HepG2 (cell line): ENCODE data around the gene GNG12. TPM values are rescaled to one million over a fixed set of nuclear protein-coding genes. Genes with fewer than 3 reads are reported as not detected.

ENCODE experiments used
- CEBPG ChIP-seq: IDR thresholded peaks from 2 replicates; pipeline ENCODE4 v1.6.1; 2016
- ELF3 ChIP-seq: IDR thresholded peaks from 2 replicates; pipeline ENCODE4 v1.6.1; 2016; ENCODE audit warnings: missing genetic modification reagents, missing compliant biosample characterization
- FOXA1 ChIP-seq, 2 experiments: fragments of 450-650 bp in 1 of 2; sonication (generic) in 1 of 2; formaldehyde crosslinking in 1 of 2; IDR thresholded peaks; 2 replicates each; pipeline versions ENCODE4 v1.4.0 to v1.6.1; 2016 to 2020; ENCODE audit warnings: missing genetic modification reagents in 1 of 2
- FOXA3 ChIP-seq: IDR thresholded peaks from 2 replicates; pipeline ENCODE4 v1.6.1; 2016; ENCODE audit warnings: missing genetic modification reagents, missing compliant biosample characterization
- GATAD2A ChIP-seq: IDR thresholded peaks from 2 replicates; pipeline ENCODE4 v1.6.1; 2016
- HDAC2 ChIP-seq: sonication (generic); formaldehyde crosslinking; IDR thresholded peaks from 2 replicates; pipeline ENCODE4 v1.4.0; 2020; ENCODE audit warnings: missing genetic modification reagents
- HINFP ChIP-seq: sonication (generic); formaldehyde crosslinking; IDR thresholded peaks from 2 replicates; pipeline ENCODE4 v1.4.0; 2020; ENCODE audit warnings: low read depth, mild to moderate bottlenecking, missing genetic modification reagents
- HMG20A ChIP-seq: IDR thresholded peaks from 2 replicates; pipeline ENCODE4 v1.6.1; 2016; ENCODE audit warnings: borderline replicate concordance
- HNRNPUL1 ChIP-seq: fragments of 200-400 bp; formaldehyde crosslinking; IDR thresholded peaks from 2 replicates; pipeline ENCODE4 v1.6.1; 2017; ENCODE audit warnings: low read depth, mild to moderate bottlenecking, low read length, moderate library complexity
- IRF2 ChIP-seq: IDR thresholded peaks from 2 replicates; pipeline ENCODE4 v1.6.1; 2018; ENCODE audit warnings: missing genetic modification reagents, missing compliant biosample characterization
- MIXL1 ChIP-seq: IDR thresholded peaks from 2 replicates; pipeline ENCODE4 v1.6.1; 2016
- MTA1 ChIP-seq: sonication (generic); formaldehyde crosslinking; IDR thresholded peaks from 2 replicates; pipeline ENCODE4 v1.4.0; 2020; ENCODE audit warnings: missing genetic modification reagents, mild to moderate bottlenecking, borderline replicate concordance
- PBX2 ChIP-seq: IDR thresholded peaks from 2 replicates; pipeline ENCODE4 v1.6.1; 2016; ENCODE audit warnings: control low read depth
- RAD21 ChIP-seq: fragments of 450-650 bp; formaldehyde crosslinking; IDR thresholded peaks from 2 replicates; pipeline ENCODE4 v1.5.0; 2020; ENCODE audit warnings: mild to moderate bottlenecking
- RBM22 ChIP-seq: fragments of 200-400 bp; formaldehyde crosslinking; optimal IDR thresholded peaks from 2 replicates; pipeline ENCODE3; 2017; ENCODE audit warnings: mild to moderate bottlenecking, low read length, moderate library complexity
- RNF219 ChIP-seq: sonication (generic); formaldehyde crosslinking; IDR thresholded peaks from 2 replicates; pipeline ENCODE4 v1.5.0; 2020; ENCODE audit warnings: mild to moderate bottlenecking, missing genetic modification reagents
- SIX1 ChIP-seq: sonication (generic); formaldehyde crosslinking; IDR thresholded peaks from 2 replicates; pipeline ENCODE4 v1.4.0; 2020; ENCODE audit warnings: missing genetic modification reagents, borderline replicate concordance
- SNAPC2 ChIP-seq: sonication (generic); formaldehyde crosslinking; IDR thresholded peaks from 2 replicates; pipeline ENCODE4 v1.8.1; 2022; ENCODE audit warnings: mild to moderate bottlenecking, missing genetic modification reagents
- SNRNP70 ChIP-seq: fragments of 200-400 bp; formaldehyde crosslinking; IDR thresholded peaks from 2 replicates; pipeline ENCODE4 v1.6.1; 2017; ENCODE audit warnings: mild to moderate bottlenecking, low read depth, low read length, moderate library complexity
- TBX2 ChIP-seq: sonication (generic); formaldehyde crosslinking; IDR thresholded peaks from 2 replicates; pipeline ENCODE4 v1.5.0; 2020; ENCODE audit warnings: missing genetic modification reagents, mild to moderate bottlenecking, borderline replicate concordance
- U2AF2 ChIP-seq: fragments of 200-400 bp; formaldehyde crosslinking; IDR thresholded peaks from 2 replicates; pipeline ENCODE4 v1.6.1; 2017; ENCODE audit warnings: low read depth, mild to moderate bottlenecking, low read length
- YEATS4 ChIP-seq: sonication (generic); formaldehyde crosslinking; IDR thresholded peaks from 2 replicates; pipeline ENCODE4 v1.4.0; 2020; ENCODE audit warnings: missing genetic modification reagents, borderline replicate concordance
- ZBTB1 ChIP-seq: sonication (generic); formaldehyde crosslinking; IDR thresholded peaks from 2 replicates; pipeline ENCODE4 v1.4.0; 2020; ENCODE audit warnings: missing genetic modification reagents, borderline replicate concordance
- ZBTB49 ChIP-seq: sonication (generic); formaldehyde crosslinking; IDR thresholded peaks from 2 replicates; pipeline ENCODE4 v1.4.0; 2020; ENCODE audit warnings: missing genetic modification reagents, borderline replicate concordance
- ZNF251 ChIP-seq: sonication (generic); formaldehyde crosslinking; IDR thresholded peaks from 2 replicates; pipeline ENCODE4 v1.9.0; 2021; ENCODE audit warnings: mild to moderate bottlenecking, missing genetic modification reagents
- ZNF703 ChIP-seq: sonication (generic); formaldehyde crosslinking; IDR thresholded peaks from 2 replicates; pipeline ENCODE4 v1.5.1; 2020; ENCODE audit warnings: missing genetic modification reagents, mild to moderate bottlenecking, moderate library complexity, borderline replicate concordance
- ZNF720 ChIP-seq: sonication (generic); formaldehyde crosslinking; IDR thresholded peaks from 2 replicates; pipeline ENCODE4 v1.4.0; 2020; ENCODE audit warnings: missing genetic modification reagents
- polyA plus RNA-seq, 8 experiments: library from polyadenylated mRNA; depleted of rRNA in 3 of 8; stranded (reverse) in 7 of 8; unstranded in 1 of 8; fragments of >200 nt; fragmentation: Illumina TruSeq in 4 of 8; extraction: Trizol in 4 of 8; gene quantifications; 2 replicates each; pipeline versions ENCODE4 v1.2.1 to v1.2.3, GENCODE V29; 2011 to 2016; ENCODE audit warnings: low read depth in 4 of 8, missing spikeins in 1 of 8, mixed read lengths in 1 of 8; ENCODE audit not compliant: insufficient read depth in 1 of 8
- total RNA-seq, 5 experiments: library from RNA; depleted of rRNA; stranded (reverse); fragments of >200 nt; fragmentation: Illumina TruSeq; extraction: Trizol; gene quantifications; 2 replicates each; pipeline ENCODE4 v1.2.3, GENCODE V29; 2016; ENCODE audit warnings: low read depth in 1 of 5

GNG12 gene
- total and polyA plus RNA-seq, 2 of the 13 experiments (the other 11 are each of a cell fraction or from before 2014, with no cell fraction given), result 0.11 TPM

- TF ChIP-seq HINFP (CRISPR knock-in tag) (no peak), PBX2 (CRISPR knock-in tag) (no peak), ELF3 (CRISPR knock-in tag) (peak; percentile 48), ZNF720 (CRISPR knock-in tag) (no peak), ZBTB1 (no peak), HMG20A (CRISPR knock-in tag) (no peak), MTA1 (CRISPR knock-in tag) (no peak), RAD21 (CRISPR knock-in tag) (no peak), CEBPG (CRISPR knock-in tag) (peak; percentile 15; the same call in 1 of the 2 replicates), MIXL1 (CRISPR knock-in tag) (peak; percentile 34; the same call in 1 of the 2 replicates), SIX1 (CRISPR knock-in tag) (peak; percentile 85; the same call in 1 of the 2 replicates), SNRNP70 (no peak), FOXA3 (CRISPR knock-in tag) (peak; percentile 20; the same call in 1 of the 2 replicates), ZNF703 (CRISPR knock-in tag) (no peak), RNF219 (CRISPR knock-in tag) (no peak), TBX2 (CRISPR knock-in tag) (0 out of 2 replicates have a peak, but pooled peaks have one; percentile 19), FOXA1 (IDR thresholded peaks at IDR 0.05) (no peak), FOXA1 (CRISPR knock-in tag; IDR thresholded peaks at IDR 0.05) (peak; percentile 45), U2AF2 (no peak), GATAD2A (CRISPR knock-in tag) (peak; percentile 67), IRF2 (peak; percentile 42; the same call in 1 of the 2 replicates), SNAPC2 (CRISPR knock-in tag) (no peak), HDAC2 (peak; percentile 31; the same call in 1 of the 2 replicates), RBM22 (no peak), YEATS4 (no peak), ZNF251 (CRISPR knock-in tag) (no peak), ZBTB49 (CRISPR knock-in tag) (no peak), HNRNPUL1 (peak; percentile 98)
These were observed 84.6 kb downstream of the GNG12 start (continued) for GRCh38 chr1:67748630-67749029.
